Measurements from ENCODE around the gene LRCOL1. TPM values are rescaled to one million over a fixed set of nuclear protein-coding genes. Genes with fewer than 3 reads are reported as not detected.

Gene LRCOL1
- total and polyA plus RNA-seq, 2 of the 13 experiments (the other 11 are each of a cell fraction or from before 2014, with no cell fraction given), result not detected

GRCh38 chr12:132638541-132639408, 28.4 kb upstream of the LRCOL1 start (continued):
- TF ChIP-seq ZNF24 (IDR thresholded peaks at IDR 0.05), result no peak

- Histone ChIP-seq H3K27ac (ENCODE audit: extremely low read length, insufficient read depth, low read length) (no peak overlapping the region), H4K20me1 (ENCODE audit: insufficient read depth, low read length) (no peaks in the 10 kb centered on the region; the same call in 1 of the 2 replicates), H3K4me2 (ENCODE audit: low read depth, low read length) (no peak overlapping the region), H2AFZ (ENCODE audit: low read length) (no peak overlapping the region), H3K9me3 (ENCODE audit: low read length) (no peaks in the 10 kb centered on the region), H3K36me3 (replicated peaks in 1 of 2; ENCODE audit: control insufficient read depth in 1 of 2, insufficient read depth in 2 of 2, low read length in 2 of 2) (peaks cover 41 to 81% of the 10 kb centered on the region in 2 experiments; a peak in 4 of 5 replicates), H3K4me3 (replicated peaks in 1 of 3; ENCODE audit: insufficient read depth in 1 of 3, low read depth in 2 of 3, low read length in 3 of 3) (no peak overlapping the region), H3K79me2 (ENCODE audit: insufficient read depth, low read length) (no peaks in the 10 kb centered on the region), H3K27me3 (ENCODE audit: control insufficient read depth in 1 of 2, insufficient read depth in 2 of 2, low read length in 2 of 2) (no peaks in the 10 kb centered on the region), H3K9ac (ENCODE audit: insufficient read depth, low read depth, low read length) (no peak overlapping the region), H3K4me1 (ENCODE audit: insufficient read depth, low read length) (no peaks in the 10 kb centered on the region)
- intact Hi-C loops (cut with micrococcal nuclease; ENCODE audit: unreplicated experiment), result no loop called here
- in situ Hi-C loops (cut with HindIII; ENCODE audit: extremely low pct_ligation_motif_present, low pct_unique_long_range_greater_than_20kb), result no loop called here
- DNase-seq (ENCODE audit: low spot score), result no peak
- no peak for ATAC-seq
- BruUV-seq (replicated peaks), result no TSS peak
- no peak for FAIRE-seq
- 95% methylated on average over 14 of the region's 18 CpGs for WGBS (ENCODE audit: low lambda C conversion rate)
- no peak for TF ChIP-seq HOXD1 (CRISPR knock-in tag; IDR thresholded peaks at IDR 0.05)
- no peak for TF ChIP-seq KDM5A (IDR thresholded peaks at IDR 0.05; ENCODE audit: borderline replicate concordance, low read length)
- no peak for TF ChIP-seq ZNF770 (CRISPR knock-in tag; IDR thresholded peaks at IDR 0.05)
- ChIA-PET CTCF (ENCODE audit: low intra/inter-chr PET ratio, low total read pairs) (no interaction called here), POLR2A (no interaction called here)
Observed at GRCh38 chr12:132637811-132638210, 27.4 kb upstream of the LRCOL1 start.

Measured in HepG2 (cell line).